OCI-LY3 (cell line): ENCODE data around the gene DNAJB9.

Experiments used
- EZH2phosphoT487 ChIP-seq: fragments of 200-600 bp; shearing (Covaris generic); IDR thresholded peaks from 2 replicates; pipeline ENCODE4 v1.6.1; 2018; ENCODE audit warnings: antibody characterized with exemption, mixed run types, low read depth
- TF ChIP-seq, protein P1 (sequence below): fragments of 200-600, 300-600 bp; sonication (generic); IDR thresholded peaks from 2 replicates; pipeline ENCODE4 v1.5.1; 2014; ENCODE audit warnings: antibody characterized with exemption, low read length, low read depth

GRCh38 chr7:108557191-108557590 lies 12.5 kb upstream of the DNAJB9 start:
- TF ChIP-seq, protein P1, sequence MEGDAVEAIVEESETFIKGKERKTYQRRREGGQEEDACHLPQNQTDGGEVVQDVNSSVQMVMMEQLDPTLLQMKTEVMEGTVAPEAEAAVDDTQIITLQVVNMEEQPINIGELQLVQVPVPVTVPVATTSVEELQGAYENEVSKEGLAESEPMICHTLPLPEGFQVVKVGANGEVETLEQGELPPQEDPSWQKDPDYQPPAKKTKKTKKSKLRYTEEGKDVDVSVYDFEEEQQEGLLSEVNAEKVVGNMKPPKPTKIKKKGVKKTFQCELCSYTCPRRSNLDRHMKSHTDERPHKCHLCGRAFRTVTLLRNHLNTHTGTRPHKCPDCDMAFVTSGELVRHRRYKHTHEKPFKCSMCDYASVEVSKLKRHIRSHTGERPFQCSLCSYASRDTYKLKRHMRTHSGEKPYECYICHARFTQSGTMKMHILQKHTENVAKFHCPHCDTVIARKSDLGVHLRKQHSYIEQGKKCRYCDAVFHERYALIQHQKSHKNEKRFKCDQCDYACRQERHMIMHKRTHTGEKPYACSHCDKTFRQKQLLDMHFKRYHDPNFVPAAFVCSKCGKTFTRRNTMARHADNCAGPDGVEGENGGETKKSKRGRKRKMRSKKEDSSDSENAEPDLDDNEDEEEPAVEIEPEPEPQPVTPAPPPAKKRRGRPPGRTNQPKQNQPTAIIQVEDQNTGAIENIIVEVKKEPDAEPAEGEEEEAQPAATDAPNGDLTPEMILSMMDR: no peak
- no peak for TF ChIP-seq EZH2phosphoT487
